Measurements from ENCODE around the gene AP5M1. TPM values are rescaled to one million over a fixed set of nuclear protein-coding genes. Genes with fewer than 3 reads are reported as not detected.
"Not testable (repeated sequence)": the region's sequence is repeated elsewhere in the genome, so short reads cannot be mapped to it uniquely, and the experiment has no call there.

AP5M1 gene
- total RNA-seq, 2 donors from 2014 or later = 17.5 to 22.6 TPM

GRCh38 chr14:57323721-57324120, 55.0 kb downstream of the AP5M1 start:
- TF ChIP-seq POLR2A (IDR thresholded peaks at IDR 0.05) (no peak), CTCF (IDR thresholded peaks at IDR 0.05) (no peak), POLR2AphosphoS5 (IDR thresholded peaks at IDR 0.05) (no peak)
- Histone ChIP-seq H3K4me1 (replicated peaks) (no peaks in the 10 kb centered on the region), H3K4me3 (no peak overlapping the region), H3K36me3 (no peaks in the 10 kb centered on the region), H3K9me3 (no peaks in the 10 kb centered on the region), H3K27me3 (replicated peaks; ENCODE audit: insufficient read depth) (no peaks in the 10 kb centered on the region), H3K27ac (no peak overlapping the region)
- no peak for DNase-seq (ENCODE audit: low spot score)
- 96% methylated on average over 3 of the region's 3 CpGs for WGBS
- intact Hi-C loops (cut with DNase I) = no loop called here

- 61% methylated on average over 7 of the region's 7 CpGs for WGBS
- Histone ChIP-seq H3K27me3 (replicated peaks; ENCODE audit: insufficient read depth) (no peaks in the 10 kb centered on the region), H3K4me1 (replicated peaks) (no peaks in the 10 kb centered on the region), H3K9me3 (no peaks in the 10 kb centered on the region), H3K27ac (no peak overlapping the region), H3K4me3 (no peak overlapping the region), H3K36me3 (no peaks in the 10 kb centered on the region)
- intact Hi-C loops (cut with DNase I) = no loop called here
- no peak for TF ChIP-seq CTCF (IDR thresholded peaks at IDR 0.05)
- no peak for TF ChIP-seq POLR2AphosphoS5 (IDR thresholded peaks at IDR 0.05)
- TF ChIP-seq POLR2A (IDR thresholded peaks at IDR 0.05) = no peak
- DNase-seq (ENCODE audit: low spot score) = no peak
These were observed 57.5 kb downstream of the AP5M1 start for GRCh38 chr14:57326253-57326652.

- Histone ChIP-seq H3K27me3 (replicated peaks; ENCODE audit: insufficient read depth) (no peaks in the 10 kb centered on the region), H3K27ac (no peak overlapping the region), H3K36me3 (no peaks in the 10 kb centered on the region), H3K4me1 (replicated peaks) (no peaks in the 10 kb centered on the region), H3K9me3 (no peaks in the 10 kb centered on the region), H3K4me3 (no peak overlapping the region)
- TF ChIP-seq POLR2AphosphoS5 (IDR thresholded peaks at IDR 0.05) = no peak
- intact Hi-C loops (cut with DNase I) = no loop called here
- DNase-seq (ENCODE audit: low spot score) = no peak
These were observed 61.1 kb downstream of the AP5M1 start for GRCh38 chr14:57329833-57330232.

GRCh38 chr14:57332475-57332874, 63.7 kb downstream of the AP5M1 start:
- DNase-seq (ENCODE audit: low spot score); H3K4me3 ChIP-seq; H3K27ac ChIP-seq; H3K27me3 ChIP-seq (replicated peaks; ENCODE audit: insufficient read depth); H3K4me1 ChIP-seq (replicated peaks); H3K36me3 ChIP-seq; intact Hi-C loops (cut with DNase I); H3K9me3 ChIP-seq: not testable (repeated sequence)
- 90% methylated on average over 4 of the region's 4 CpGs for WGBS

GRCh38 chr14:57333726-57334125, 65.0 kb downstream of the AP5M1 start:
- H3K4me1 ChIP-seq (replicated peaks); H3K4me3 ChIP-seq; DNase-seq (ENCODE audit: low spot score); H3K27me3 ChIP-seq (replicated peaks; ENCODE audit: insufficient read depth); H3K36me3 ChIP-seq; H3K27ac ChIP-seq; intact Hi-C loops (cut with DNase I); H3K9me3 ChIP-seq: not testable (repeated sequence)
- WGBS = 91% methylated on average over 18 of the region's 31 CpGs

GRCh38 chr14:57343545-57344297, 75.0 kb downstream of the AP5M1 start:
- H3K4me1 ChIP-seq (replicated peaks); intact Hi-C loops (cut with DNase I); H3K36me3 ChIP-seq; H3K27ac ChIP-seq; H3K4me3 ChIP-seq; H3K27me3 ChIP-seq (replicated peaks; ENCODE audit: insufficient read depth); DNase-seq (ENCODE audit: low spot score); H3K9me3 ChIP-seq: not testable (repeated sequence)
- WGBS = 70% methylated on average over 34 of the region's 34 CpGs

- Histone ChIP-seq H3K4me1 (replicated peaks) (no peaks in the 10 kb centered on the region), H3K27ac (no peak overlapping the region), H3K9me3 (no peaks in the 10 kb centered on the region), H3K36me3 (no peaks in the 10 kb centered on the region), H3K27me3 (replicated peaks; ENCODE audit: insufficient read depth) (no peaks in the 10 kb centered on the region), H3K4me3 (no peak overlapping the region)
- TF ChIP-seq CTCF (IDR thresholded peaks at IDR 0.05) (no peak), POLR2AphosphoS5 (IDR thresholded peaks at IDR 0.05) (no peak), POLR2A (IDR thresholded peaks at IDR 0.05) (no peak)
- WGBS = 53% methylated on average over 9 of the region's 9 CpGs
- no peak for DNase-seq (ENCODE audit: low spot score)
- intact Hi-C loops (cut with DNase I) = no loop called here
These were observed 76.3 kb downstream of the AP5M1 start for GRCh38 chr14:57345106-57345505.
